Measurements from ENCODE around the gene NOTUM.

The NOTUM gene

GRCh38 chr17:81908793-81909192, 52.2 kb downstream of the NOTUM start:
- no peak for DNase-seq

DNA sequence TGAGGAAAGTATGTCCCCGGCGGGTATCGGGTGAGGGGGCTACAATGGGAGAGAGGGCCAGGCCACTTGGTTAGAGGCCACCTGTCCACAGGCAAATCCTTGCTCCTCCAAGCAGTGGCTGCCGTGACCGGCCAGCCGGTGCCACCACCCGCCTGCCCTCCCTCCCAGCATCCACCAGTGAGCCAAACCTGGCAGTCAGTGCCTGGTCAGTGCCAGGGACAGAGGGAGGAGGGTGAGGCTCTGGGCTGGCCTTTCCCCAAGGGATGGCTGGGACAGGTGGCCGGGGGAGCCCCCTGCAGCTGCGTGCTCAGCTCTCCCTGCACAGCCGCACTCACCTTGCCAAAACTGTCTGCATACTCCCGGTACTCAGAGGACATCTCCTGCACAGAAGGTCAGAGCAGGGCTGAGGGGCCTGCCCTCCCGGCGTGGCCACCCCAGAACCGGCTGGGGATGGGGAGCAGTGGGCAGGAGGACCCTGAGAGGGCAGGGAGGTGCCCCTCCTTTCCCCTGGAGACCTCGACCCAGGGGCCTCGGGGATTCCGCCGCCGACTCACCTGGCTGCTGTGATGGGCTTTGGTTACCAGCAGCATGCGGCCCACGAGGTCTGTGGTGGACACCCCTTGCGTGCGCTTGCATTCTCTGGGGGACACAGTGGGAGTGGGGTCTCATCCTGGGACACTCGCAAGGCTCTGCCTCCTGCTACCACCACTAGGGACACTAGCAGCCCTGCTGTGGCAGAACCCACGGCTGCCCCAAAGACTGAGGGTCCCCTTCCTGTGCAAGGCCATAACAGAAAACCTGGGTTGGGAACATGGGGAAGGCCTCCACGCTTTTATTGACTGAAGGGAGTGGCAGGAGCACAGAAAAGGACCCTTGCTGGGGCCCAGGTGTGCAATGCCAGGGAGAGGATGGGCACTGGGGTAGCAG, 53.5 kb downstream of the NOTUM start:
- no peak for DNase-seq

DNA sequence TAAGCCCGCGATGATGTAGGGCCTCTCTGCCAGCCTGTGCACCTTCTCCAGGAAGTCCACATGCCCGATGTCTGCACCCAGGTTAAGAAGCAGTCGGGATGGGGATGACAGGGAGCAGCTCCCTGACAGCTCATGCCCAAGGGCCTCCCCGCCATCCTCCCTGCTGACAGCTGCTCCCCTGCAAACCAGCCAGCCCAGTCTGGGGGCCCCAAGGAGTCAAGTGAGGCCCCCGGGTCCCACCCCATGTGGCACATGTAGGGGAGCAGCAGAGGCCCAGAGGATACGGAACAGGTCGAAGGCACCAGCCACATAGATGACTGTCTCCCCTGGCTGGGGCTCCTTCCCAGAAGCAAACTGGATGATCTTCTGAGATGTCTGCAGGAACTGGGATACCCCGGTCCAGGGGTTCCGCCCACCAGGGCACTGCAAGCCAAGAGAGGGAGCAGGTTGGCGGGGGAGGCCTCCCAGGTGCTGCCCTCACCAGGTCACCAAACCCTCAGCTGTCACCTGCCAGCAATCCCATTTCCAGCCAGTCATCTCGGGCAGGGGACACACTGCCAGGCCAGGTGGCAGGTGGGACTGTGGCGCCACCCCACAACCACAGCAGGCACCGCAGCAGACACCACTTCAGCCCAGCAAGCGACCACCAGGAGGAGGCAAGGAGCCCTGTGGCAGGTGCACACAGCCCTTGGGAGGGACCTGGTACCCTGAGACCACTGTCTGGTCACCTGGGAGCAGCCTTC, 54.3 kb downstream of the NOTUM start:
- DNase-seq = no peak

DNA sequence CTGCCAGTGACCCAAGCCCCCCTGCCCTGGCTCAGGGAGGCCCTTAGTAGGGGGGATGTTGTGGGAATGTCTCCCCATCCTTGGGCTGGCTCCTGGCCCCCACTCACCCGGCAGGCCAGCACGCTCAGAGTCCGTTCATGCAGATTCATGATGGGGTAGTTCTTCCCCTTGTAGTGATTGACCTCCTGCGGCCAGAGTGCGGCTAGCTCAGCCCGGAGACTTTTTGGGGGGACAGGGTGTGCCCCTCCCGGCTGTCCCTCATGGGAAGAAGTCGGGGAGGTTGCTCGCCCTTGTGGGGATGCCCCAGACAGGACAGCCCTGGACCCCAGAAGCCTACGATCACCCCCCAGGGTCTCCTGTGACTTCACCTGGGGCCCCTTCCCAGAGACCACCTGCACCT, 55.0 kb downstream of the NOTUM start:
- DNase-seq = no peak

- DNase-seq = no peak
Observed at GRCh38 chr17:81905424-81905875, 55.5 kb downstream of the NOTUM start.

DNA sequence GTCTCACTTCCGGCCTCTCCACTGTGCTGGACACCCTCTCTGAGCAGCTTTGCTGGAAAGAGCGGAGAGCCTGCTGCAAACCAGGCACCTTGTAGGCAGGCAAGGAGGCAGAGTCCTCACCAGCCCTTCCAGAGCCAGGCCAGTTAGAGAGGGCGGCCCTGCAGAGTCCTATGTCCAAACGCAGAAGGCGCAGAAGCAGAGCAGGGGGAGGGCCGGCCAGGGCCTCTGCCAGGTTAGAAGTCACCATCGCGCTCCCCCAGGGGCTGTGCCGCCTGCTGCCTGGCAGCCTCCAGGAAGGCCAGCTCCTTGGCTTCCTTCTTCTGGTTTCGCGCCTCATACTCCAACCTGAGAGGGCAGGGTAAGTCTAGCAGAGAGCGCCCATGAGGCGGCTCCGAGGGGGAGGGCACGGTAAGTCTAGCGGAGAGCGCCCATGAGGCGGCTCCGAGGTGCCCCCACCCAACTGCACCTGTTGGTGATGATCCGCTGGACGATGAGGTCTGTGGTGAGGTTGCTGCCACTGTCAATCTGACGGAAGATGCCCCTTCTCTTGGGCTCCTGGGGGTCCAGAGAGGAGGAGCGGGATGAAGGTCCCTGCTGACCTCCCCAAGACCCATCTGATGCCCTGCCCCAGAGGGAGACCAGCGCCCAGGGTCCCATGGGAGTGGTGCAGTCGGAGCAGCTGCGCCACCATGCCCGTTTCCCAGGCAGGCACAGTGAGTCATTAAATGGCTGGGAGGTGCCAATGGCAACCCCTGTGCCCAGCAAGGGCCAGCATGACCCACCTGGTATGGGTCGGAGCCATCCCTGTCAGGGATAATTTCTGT, 56.2 kb downstream of the NOTUM start:
- no peak for DNase-seq

DNA sequence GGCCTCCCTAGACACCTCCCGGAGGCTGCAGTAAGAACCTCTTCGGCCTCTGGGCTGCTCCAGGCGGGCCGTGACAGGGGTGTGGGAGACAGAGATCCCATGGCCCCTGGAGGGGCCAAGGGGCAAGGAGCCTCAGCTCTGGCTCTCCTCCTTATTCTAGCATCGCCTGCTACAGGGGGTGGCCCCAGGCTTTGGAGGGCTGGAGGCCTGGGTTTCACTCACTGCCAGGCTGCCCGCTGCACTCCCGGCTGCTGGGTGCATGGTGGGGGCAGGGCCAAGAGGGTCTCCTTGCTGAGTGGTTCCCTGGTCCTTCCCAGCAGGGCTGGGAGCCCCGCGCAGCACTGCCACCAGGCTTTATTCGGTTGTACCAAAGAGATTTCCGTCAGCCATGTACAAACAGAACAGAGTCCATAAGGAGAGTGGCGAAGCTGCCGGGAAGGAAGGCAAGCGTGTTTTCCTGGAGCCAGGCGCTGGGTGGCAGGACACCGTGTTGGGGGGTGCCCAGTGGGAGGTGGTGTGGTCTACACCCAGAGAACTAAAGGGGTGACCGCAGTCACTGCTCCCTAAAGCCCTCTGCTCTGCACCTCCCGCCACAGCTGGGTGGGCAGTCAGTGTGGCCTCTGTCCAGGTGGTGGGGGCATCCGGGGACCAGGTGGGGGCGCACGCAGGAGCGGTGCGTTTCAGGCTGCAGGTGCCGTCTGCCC, 56.9 kb downstream of the NOTUM start:
- DNase-seq = no peak

DNA sequence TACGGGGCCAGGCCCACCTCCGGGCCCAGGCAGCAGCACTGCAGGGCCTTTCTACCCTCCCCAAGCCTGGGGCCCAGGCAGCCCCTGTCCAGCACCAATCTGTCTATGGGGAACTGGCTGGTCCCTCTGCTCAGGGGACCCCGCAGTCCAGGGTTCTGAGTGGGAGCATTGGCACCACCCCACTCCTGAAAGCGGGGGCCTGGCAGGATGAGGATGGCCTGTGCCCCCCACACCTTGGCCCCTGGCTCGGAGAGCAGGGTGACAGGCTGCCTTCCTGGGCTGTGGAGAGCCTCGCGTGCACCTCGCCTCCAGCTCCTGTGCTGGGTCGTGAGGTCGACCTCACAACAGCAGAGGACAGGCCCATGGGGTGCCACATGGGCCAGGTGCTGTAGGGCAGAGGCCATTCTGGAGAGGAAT, 57.6 kb downstream of the NOTUM start:
- no peak for DNase-seq

GRCh38 chr17:81902653-81903414, 58.2 kb downstream of the NOTUM start:
- DNase-seq = peak; percentile 30

Data from hematopoietic multipotent progenitor cell treated with erythropoietin and hydrocortisone succinate and interleukin-3 and kit ligand, for 6 days (in vitro differentiated cells).